Activated CD8-positive, alpha-beta T cell treated with anti-CD3 and anti-CD28 coated beads, Interleukin-2, amount 10 ng/mL, durations not matched to agents 7 days and 5 days (primary cell): ENCODE data around the gene TFF1. TPM values are rescaled to one million over a fixed set of nuclear protein-coding genes. Genes with fewer than 3 reads are reported as not detected.

ENCODE experiments used
- ATAC-seq: fragments of 150-1000 bp; cut with Tn5 transposase; one replicate; pipeline ENCODE4 v1.10.0; 2021; ENCODE audit warnings: moderate library complexity
- CTCF ChIA-PET: fragments of 350-600 bp; sonication (Branson Sonifier 250); formaldehyde crosslinking; loops from one replicate; lab custom pipeline; 2021; ENCODE audit warnings: antibody characterized with exemption; lab: Charles Lee
- POLR2A ChIA-PET: fragments of 350-600 bp; sonication (Branson Sonifier 250); formaldehyde crosslinking; loops from one replicate; lab custom pipeline; 2021; ENCODE audit warnings: antibody characterized with exemption; lab: Charles Lee
- DNase-seq: peaks from one replicate; pipeline ENCODE4 v3.0.0-alpha.2; 2020
- H3K27ac Mint-ChIP-seq: one replicate; pipeline ENCODE4 v1.8.0; 2021; ENCODE audit warnings: mild to moderate bottlenecking, mixed read lengths
- H3K27me3 Mint-ChIP-seq: one replicate; pipeline ENCODE4 v1.8.0; 2021; ENCODE audit warnings: low read depth, mixed read lengths
- H3K36me3 Mint-ChIP-seq: one replicate; pipeline ENCODE4 v1.8.0; 2021; ENCODE audit warnings: low read depth, mixed read lengths
- H3K4me1 Mint-ChIP-seq: one replicate; pipeline ENCODE4 v1.8.0; 2021; ENCODE audit warnings: low read depth, mixed read lengths
- H3K4me3 Mint-ChIP-seq: one replicate; pipeline ENCODE4 v1.8.0; 2021; ENCODE audit warnings: mild to moderate bottlenecking, mixed read lengths
- H3K9me3 Mint-ChIP-seq: one replicate; pipeline ENCODE4 v1.8.0; 2022; ENCODE audit warnings: mixed read lengths; ENCODE audit not compliant: insufficient read depth
- total RNA-seq, 2 experiments: library from RNA; stranded (reverse); gene quantifications; one replicate each; pipeline ENCODE4 v1.2.3, GENCODE V29; 2021

Gene TFF1
- total RNA-seq, 2 experiments from 2014 or later = not detected

GRCh38 chr21:42373908-42374455, 7.6 kb upstream of the TFF1 start:
- ChIA-PET CTCF (interaction anchor here (1.4 to 2.0 kb wide), 4 partner anchors 13 to 135 kb away, joined by 3 to 5 read pairs (median 4); no protein-coding TSS in a partner anchor), POLR2A (interaction anchor here (1.2 to 2.7 kb wide), 3 partner anchors 19 to 47 kb away, joined by 3 to 20 read pairs (median 5); partner anchors contain the start of gene UBASH3A)
- Mint-ChIP-seq H3K36me3 (no peaks in the 10 kb centered on the region), H3K27ac (peak overlapping the region; percentile 23), H3K4me3 (no peak overlapping the region), H3K27me3 (no peaks in the 10 kb centered on the region), H3K9me3 (no peaks in the 10 kb centered on the region), H3K4me1 (peaks cover 32% of the 10 kb centered on the region)
- DNase-seq = no peak
- ATAC-seq = peak; percentile 20

DNA sequence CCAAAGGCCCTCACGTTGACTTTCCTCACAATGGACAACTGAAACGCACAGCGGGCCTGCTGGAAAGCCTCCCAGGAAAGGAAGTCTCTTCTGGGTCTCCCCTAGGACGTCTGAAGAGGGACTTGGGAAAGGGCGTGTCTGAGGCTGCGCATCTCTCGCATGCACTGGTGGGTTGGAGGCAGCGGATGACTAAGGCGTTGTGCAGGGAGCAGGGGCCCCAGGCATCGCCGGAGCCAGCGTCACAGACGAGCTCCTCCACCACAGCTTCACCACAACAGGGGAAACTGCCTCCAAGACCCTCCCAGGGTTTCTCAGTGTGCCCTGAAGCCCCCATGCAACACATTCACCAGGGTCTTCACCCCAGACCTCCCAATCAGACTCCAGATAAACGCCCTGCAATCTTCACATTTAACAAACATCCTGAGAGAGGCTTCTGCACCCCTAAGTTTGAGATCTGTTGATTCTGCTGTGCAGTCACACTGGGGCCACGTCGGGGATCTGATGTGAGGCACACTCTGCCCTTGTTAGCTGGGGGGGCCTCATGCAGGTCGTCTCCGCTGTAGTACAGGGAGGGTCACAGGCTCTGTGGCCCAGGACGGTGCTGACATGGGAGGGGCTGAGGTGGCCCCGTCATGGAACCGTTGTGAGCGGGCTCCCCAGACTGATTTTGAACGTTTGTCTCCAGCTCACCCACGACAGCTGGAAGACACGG, 7.0 kb upstream of the TFF1 start:
- ATAC-seq (peak; percentile 55), DNase-seq (peak; percentile 37)
- CTCF ChIA-PET = interaction anchor here (1.4 to 1.6 kb wide), 3 partner anchors 13 to 135 kb away, joined by 3 to 5 read pairs (median 3); no protein-coding TSS in a partner anchor
- H3K4me1 Mint-ChIP-seq = peaks cover 34% of the 10 kb centered on the region
- H3K4me3 Mint-ChIP-seq = no peak overlapping the region
- H3K27ac Mint-ChIP-seq = peak overlapping the region; percentile 75
- no peaks in the 10 kb centered on the region for H3K36me3 Mint-ChIP-seq
- POLR2A ChIA-PET = interaction anchor here (1.2 to 2.7 kb wide), 2 partner anchors 20 to 30 kb away, joined by 5 to 20 read pairs; partner anchors contain the start of gene UBASH3A
- H3K27me3 Mint-ChIP-seq = no peaks in the 10 kb centered on the region
- H3K9me3 Mint-ChIP-seq = no peaks in the 10 kb centered on the region

GRCh38 chr21:42370894-42371654, 4.7 kb upstream of the TFF1 start:
- no peak overlapping the region for H3K27ac Mint-ChIP-seq
- no peaks in the 10 kb centered on the region for H3K9me3 Mint-ChIP-seq
- POLR2A ChIA-PET = no interaction called here
- peaks cover 39% of the 10 kb centered on the region for H3K4me1 Mint-ChIP-seq
- H3K27me3 Mint-ChIP-seq = no peaks in the 10 kb centered on the region
- no peak for DNase-seq
- CTCF ChIA-PET = no interaction called here
- no peak for ATAC-seq
- no peak overlapping the region for H3K4me3 Mint-ChIP-seq
- no peaks in the 10 kb centered on the region for H3K36me3 Mint-ChIP-seq

GRCh38 chr21:42369821-42370220, 3.5 kb upstream of the TFF1 start:
- DNase-seq (no peak), ATAC-seq (no peak)
- Mint-ChIP-seq H3K4me3 (no peak overlapping the region), H3K27ac (no peak overlapping the region), H3K27me3 (no peaks in the 10 kb centered on the region), H3K9me3 (no peaks in the 10 kb centered on the region), H3K4me1 (peaks cover 37% of the 10 kb centered on the region), H3K36me3 (no peaks in the 10 kb centered on the region)
- ChIA-PET POLR2A (no interaction called here), CTCF (interaction anchor here (0.7 to 1.6 kb wide), 2 partner anchors 10 to 56 kb away, joined by 3 to 4 read pairs; no protein-coding TSS in a partner anchor)

DNA sequence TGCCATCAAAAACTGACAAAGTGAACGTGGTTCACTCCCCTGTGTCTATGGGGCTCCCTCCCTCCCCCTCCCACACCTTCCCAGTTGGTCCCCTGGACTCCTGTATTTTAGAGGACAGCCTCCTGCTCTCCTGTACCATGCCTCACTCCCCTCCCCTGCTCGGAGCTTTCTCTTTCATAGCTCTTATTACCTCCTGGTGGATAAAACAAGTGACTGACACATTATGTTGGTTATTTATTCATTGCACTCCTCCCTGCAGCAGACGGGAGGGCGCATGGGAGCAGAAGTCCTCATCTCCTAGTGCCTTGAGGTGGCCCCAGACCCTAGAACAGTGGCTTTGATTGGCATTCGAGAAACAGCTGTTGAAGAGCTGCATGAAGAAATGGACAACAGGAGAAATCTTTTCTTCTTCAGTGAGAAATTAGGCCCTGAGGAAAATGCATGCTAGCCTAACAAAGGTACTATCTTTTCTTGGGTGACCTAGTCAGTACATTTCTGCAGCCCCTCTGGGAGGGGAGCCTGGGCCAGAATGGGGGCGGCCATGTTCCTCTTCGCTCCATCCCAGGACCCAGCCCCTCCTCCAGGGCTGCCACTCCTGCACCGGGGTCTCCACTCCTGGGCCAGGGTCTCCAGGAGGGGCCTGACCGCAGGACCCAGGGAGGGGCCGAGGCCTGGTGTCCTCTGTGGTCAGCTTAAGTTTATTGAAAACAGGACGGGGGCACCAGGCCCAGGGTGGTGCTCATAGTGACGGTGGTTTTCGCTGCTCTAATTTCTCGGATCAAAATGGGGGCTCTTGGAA, 1.2 kb upstream of the TFF1 start:
- H3K27me3 Mint-ChIP-seq = no peaks in the 10 kb centered on the region
- H3K27ac Mint-ChIP-seq = no peak overlapping the region
- no peaks in the 10 kb centered on the region for H3K36me3 Mint-ChIP-seq
- ATAC-seq = no peak
- POLR2A ChIA-PET = interaction anchor here (1.2 kb wide), 1 partner anchor 36 kb away, joined by 4 read pairs; the partner anchor contains the start of gene UBASH3A
- DNase-seq = no peak
- H3K4me3 Mint-ChIP-seq = no peak overlapping the region
- peaks cover 24% of the 10 kb centered on the region for H3K4me1 Mint-ChIP-seq
- CTCF ChIA-PET = interaction anchor here (0.6 to 1.8 kb wide), 4 partner anchors 13 to 82 kb away, joined by 3 to 4 read pairs (median 4); no protein-coding TSS in a partner anchor
- no peaks in the 10 kb centered on the region for H3K9me3 Mint-ChIP-seq

DNA sequence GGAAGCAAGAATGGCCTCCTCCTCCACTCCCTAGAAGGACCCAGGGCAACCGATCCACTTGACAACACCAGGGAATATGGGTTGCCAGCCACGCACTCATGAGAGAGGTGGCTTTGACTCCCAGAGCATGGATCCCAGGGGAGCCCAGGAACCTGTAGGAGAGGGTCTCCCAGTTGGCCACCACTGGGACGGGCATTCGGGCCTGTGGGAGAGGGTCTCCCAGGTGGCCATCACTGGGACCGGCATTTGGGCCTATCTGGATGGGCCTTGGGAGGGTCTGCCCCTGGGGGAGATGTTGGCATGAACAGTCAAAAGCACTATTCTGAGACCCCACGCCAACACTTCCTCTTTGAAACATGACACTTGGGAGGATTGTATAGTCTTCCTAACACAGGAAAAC, 565 bp downstream of the TFF1 start:
- peaks cover 7% of the 10 kb centered on the region for H3K27me3 Mint-ChIP-seq
- no peaks in the 10 kb centered on the region for H3K9me3 Mint-ChIP-seq
- peaks cover 24% of the 10 kb centered on the region for H3K4me1 Mint-ChIP-seq
- ChIA-PET CTCF (no interaction called here), POLR2A (no interaction called here)
- no peak overlapping the region for H3K4me3 Mint-ChIP-seq
- DNase-seq (no peak), ATAC-seq (no peak)
- H3K27ac Mint-ChIP-seq = no peak overlapping the region
- no peaks in the 10 kb centered on the region for H3K36me3 Mint-ChIP-seq

- ATAC-seq (no peak), DNase-seq (no peak)
- no peak overlapping the region for H3K4me3 Mint-ChIP-seq
- ChIA-PET CTCF (no interaction called here), POLR2A (no interaction called here)
- no peak overlapping the region for H3K27ac Mint-ChIP-seq
- H3K4me1 Mint-ChIP-seq = peaks cover 20% of the 10 kb centered on the region
- H3K27me3 Mint-ChIP-seq = peaks cover 7% of the 10 kb centered on the region
- no peaks in the 10 kb centered on the region for H3K36me3 Mint-ChIP-seq
- H3K9me3 Mint-ChIP-seq = no peaks in the 10 kb centered on the region
These were observed 1.9 kb downstream of the TFF1 start for GRCh38 chr21:42364304-42364865.

DNA sequence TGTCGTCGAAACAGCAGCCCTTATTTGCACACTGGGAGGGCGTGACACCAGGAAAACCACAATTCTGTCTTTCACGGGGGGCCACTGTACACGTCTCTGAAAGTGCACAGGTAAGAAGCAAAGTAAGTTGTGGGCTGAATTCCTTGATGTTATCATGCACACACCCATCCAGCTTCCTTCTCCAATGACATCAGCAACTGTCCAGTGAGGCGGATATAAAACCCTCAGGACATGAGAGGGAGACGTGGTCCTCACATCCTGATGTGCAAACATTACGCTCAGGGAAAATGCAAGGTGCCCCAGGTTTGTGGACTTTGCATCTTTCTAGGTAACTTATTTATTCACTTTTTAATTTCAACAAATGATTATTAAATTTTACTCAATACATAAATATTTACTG, 3.0 kb downstream of the TFF1 start:
- Mint-ChIP-seq H3K4me1 (peaks cover 15% of the 10 kb centered on the region), H3K27ac (no peak overlapping the region), H3K9me3 (no peaks in the 10 kb centered on the region), H3K27me3 (peaks cover 11% of the 10 kb centered on the region), H3K4me3 (no peak overlapping the region), H3K36me3 (no peaks in the 10 kb centered on the region)
- POLR2A ChIA-PET = interaction anchor here (1.4 kb wide), 1 partner anchor 40 kb away, joined by 3 read pairs; the partner anchor contains the start of gene UBASH3A
- CTCF ChIA-PET = no interaction called here
- DNase-seq = no peak
- ATAC-seq = no peak

- Mint-ChIP-seq H3K4me3 (no peak overlapping the region), H3K9me3 (no peaks in the 10 kb centered on the region), H3K27me3 (peaks cover 12% of the 10 kb centered on the region), H3K27ac (no peak overlapping the region), H3K4me1 (peaks cover 10% of the 10 kb centered on the region), H3K36me3 (no peaks in the 10 kb centered on the region)
- DNase-seq (no peak), ATAC-seq (no peak)
- POLR2A ChIA-PET = interaction anchor here (1.4 kb wide), 1 partner anchor 41 kb away, joined by 3 read pairs; the partner anchor contains the start of gene UBASH3A
- CTCF ChIA-PET = no interaction called here
These were observed 3.6 kb downstream of the TFF1 start for GRCh38 chr21:42362700-42363099.

GRCh38 chr21:42362198-42362597, 4.1 kb downstream of the TFF1 start:
- DNase-seq (no peak), ATAC-seq (no peak)
- Mint-ChIP-seq H3K4me3 (no peak overlapping the region), H3K27ac (peak overlapping the region; percentile 66), H3K36me3 (no peaks in the 10 kb centered on the region), H3K27me3 (peaks cover 14% of the 10 kb centered on the region), H3K4me1 (peaks cover 10% of the 10 kb centered on the region), H3K9me3 (no peaks in the 10 kb centered on the region)
- ChIA-PET POLR2A (interaction anchor here (1.4 kb wide), 1 partner anchor 41 kb away, joined by 3 read pairs; the partner anchor contains the start of gene UBASH3A), CTCF (interaction anchor here (1.3 to 2.4 kb wide), 3 partner anchors 13 to 88 kb away, joined by 4 to 12 read pairs (median 5); no protein-coding TSS in a partner anchor)
